ENCODE data around the gene EXOC6B.
"Not testable (repeated sequence)": the region's sequence is repeated elsewhere in the genome, so short reads cannot be mapped to it uniquely, and the experiment has no call there.

Gene EXOC6B

DNA sequence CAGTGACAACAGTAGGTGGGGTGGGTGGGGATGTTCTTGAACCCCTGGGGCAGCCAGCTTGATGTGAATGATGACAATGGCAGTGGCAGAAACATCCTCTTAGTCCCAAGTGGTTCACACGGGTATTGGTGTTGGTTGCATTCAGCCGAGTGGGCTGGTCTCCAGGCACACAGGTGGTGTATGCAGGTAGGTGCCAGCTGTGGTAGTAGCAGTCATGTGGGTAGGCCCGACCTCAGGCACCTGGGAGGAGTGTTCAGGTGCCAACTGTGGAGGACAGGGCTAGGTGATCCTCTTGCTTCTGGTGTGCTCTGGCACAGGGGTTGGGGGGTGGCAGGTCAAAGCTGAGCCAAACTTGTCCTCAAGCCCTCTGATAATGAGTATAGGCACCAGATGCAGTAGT, 350.6 kb downstream of the EXOC6B start:
- H3K4me3 ChIP-seq (ENCODE audit: low read length) = no peak overlapping the region

DNA sequence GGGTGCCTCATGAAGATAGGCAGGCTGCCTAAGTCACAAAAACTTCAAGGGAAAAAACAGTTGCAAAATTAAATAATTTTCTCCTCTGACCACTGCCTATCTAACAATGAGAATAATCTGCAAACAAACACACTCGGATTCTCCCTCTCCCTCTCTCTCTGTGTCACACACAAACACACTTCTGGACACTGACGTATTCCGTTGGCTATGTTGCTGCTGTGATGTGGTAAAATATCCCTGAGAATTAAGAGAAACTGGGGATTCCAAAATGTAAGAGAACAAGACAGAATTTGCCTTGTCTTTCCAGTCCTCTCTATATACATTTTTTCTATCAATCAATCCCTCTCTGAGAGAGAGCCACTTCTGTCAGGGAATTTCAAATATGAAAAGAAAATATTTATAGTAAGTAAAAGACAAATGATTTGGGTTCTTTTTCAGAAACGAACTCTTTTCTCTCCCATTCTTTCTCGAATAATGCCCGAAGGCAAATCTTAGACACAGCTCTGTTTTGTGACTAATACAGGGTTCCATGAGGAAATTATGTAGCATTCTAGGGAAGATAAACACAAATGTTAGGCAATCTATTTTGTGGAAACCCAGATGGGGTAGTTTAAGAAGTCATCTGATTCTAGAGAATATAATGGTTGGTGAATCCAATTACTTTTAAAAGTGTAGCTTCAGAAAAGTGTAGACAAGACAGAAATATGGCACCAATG, 367.9 kb downstream of the EXOC6B start:
- Histone ChIP-seq H3K36me3 (ENCODE audit: control insufficient read depth, insufficient read depth, low read length) (no peaks in the 10 kb centered on the region), H3K9ac (ENCODE audit: low read length) (no peak overlapping the region), H3K4me1 (ENCODE audit: control insufficient read depth, insufficient read depth, low read length) (no peaks in the 10 kb centered on the region), H3K4me3 (ENCODE audit: low read length) (no peak overlapping the region), H3K27me3 (ENCODE audit: control insufficient read depth, insufficient read depth, low read length) (no peaks in the 10 kb centered on the region), H3K27ac (ENCODE audit: low read depth, low read length) (no peak overlapping the region)

More for the DNA sequence above, 350.6 kb downstream of the EXOC6B start:
- H3K36me3 ChIP-seq (ENCODE audit: control insufficient read depth, insufficient read depth, low read length) = no peaks in the 10 kb centered on the region
- no peak overlapping the region for H3K27ac ChIP-seq (ENCODE audit: low read depth, low read length)
- no peak overlapping the region for H3K9ac ChIP-seq (ENCODE audit: low read length)
- H3K27me3 ChIP-seq (ENCODE audit: control insufficient read depth, insufficient read depth, low read length) = no peaks in the 10 kb centered on the region
- H3K4me1 ChIP-seq (ENCODE audit: control insufficient read depth, insufficient read depth, low read length) = no peaks in the 10 kb centered on the region

DNA sequence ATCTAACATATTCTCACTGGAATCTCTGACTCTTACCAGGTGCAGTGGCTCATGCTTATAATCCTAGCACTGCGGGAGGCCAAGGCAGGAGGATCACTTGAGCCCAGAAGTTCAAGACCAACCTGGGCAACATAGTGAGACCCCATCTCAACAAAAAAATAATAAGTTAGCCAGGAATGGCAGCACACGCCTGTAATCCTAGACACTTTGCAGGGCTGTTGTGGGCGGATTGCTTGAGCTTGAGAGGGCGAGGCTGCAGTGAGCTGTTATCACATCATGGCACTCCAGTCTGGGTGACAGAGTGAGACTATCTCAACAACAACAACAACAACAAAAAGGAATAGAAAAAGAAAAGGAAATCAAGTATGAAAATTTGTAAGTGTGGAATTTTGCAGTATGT, 371.6 kb downstream of the EXOC6B start:
- H3K9ac ChIP-seq (ENCODE audit: low read length) = no peak overlapping the region
- no peak overlapping the region for H3K4me3 ChIP-seq (ENCODE audit: low read length)
- no peaks in the 10 kb centered on the region for H3K4me1 ChIP-seq (ENCODE audit: control insufficient read depth, insufficient read depth, low read length)
- no peaks in the 10 kb centered on the region for H3K27me3 ChIP-seq (ENCODE audit: control insufficient read depth, insufficient read depth, low read length)
- no peaks in the 10 kb centered on the region for H3K36me3 ChIP-seq (ENCODE audit: control insufficient read depth, insufficient read depth, low read length)
- H3K27ac ChIP-seq (ENCODE audit: low read depth, low read length) = no peak overlapping the region

DNA sequence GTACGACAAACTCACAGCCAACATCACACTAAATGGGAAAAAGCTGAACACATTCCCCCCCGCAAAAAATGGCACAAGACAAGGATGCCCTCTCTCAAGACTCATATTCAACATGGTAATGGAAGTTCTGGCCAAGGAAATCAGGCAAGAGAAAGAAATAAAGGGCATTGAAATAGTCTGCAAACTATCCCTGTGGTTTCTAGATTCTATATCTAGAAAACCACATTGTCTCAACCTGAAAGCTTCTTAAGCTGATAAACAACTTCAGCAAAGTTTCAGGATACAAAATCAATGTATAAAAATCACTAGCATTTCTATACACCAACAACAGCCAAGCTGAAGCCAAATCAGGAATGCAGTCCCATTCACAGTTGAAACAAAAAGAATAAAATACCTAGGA, 383.6 kb downstream of the EXOC6B start:
- no peaks in the 10 kb centered on the region for H3K4me1 ChIP-seq (ENCODE audit: control insufficient read depth, insufficient read depth, low read length)
- H3K36me3 ChIP-seq (ENCODE audit: control insufficient read depth, insufficient read depth, low read length) = no peaks in the 10 kb centered on the region
- H3K27ac ChIP-seq (ENCODE audit: low read depth, low read length) = no peak overlapping the region
- no peaks in the 10 kb centered on the region for H3K27me3 ChIP-seq (ENCODE audit: control insufficient read depth, insufficient read depth, low read length)
- H3K4me3 ChIP-seq (ENCODE audit: low read length) = no peak overlapping the region
- H3K9ac ChIP-seq (ENCODE audit: low read length) = no peak overlapping the region

DNA sequence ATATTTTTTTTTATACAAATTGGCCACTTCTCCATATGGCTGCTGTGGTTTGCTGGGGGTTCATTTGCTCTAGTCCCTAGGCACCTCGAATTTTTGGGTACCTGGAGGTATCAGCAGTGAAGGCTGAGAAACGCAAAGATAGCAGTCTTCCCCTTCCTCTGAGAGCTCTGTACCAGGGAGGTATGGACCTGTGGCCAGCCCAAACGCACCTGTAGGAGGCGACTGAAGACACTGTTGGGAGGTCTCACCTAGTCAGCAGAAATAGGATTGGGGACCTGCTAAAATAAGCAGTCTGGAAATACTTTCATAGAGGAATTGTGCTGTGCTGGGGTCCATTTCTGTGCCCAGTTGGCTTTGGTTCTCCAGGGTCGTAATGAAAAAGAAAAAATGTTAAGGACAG, 385.9 kb downstream of the EXOC6B start:
- Histone ChIP-seq H3K27me3 (ENCODE audit: control insufficient read depth, insufficient read depth, low read length) (no peaks in the 10 kb centered on the region), H3K4me1 (ENCODE audit: control insufficient read depth, insufficient read depth, low read length) (no peaks in the 10 kb centered on the region), H3K36me3 (ENCODE audit: control insufficient read depth, insufficient read depth, low read length) (no peaks in the 10 kb centered on the region), H3K27ac (ENCODE audit: low read depth, low read length) (no peak overlapping the region), H3K9ac (ENCODE audit: low read length) (no peak overlapping the region), H3K4me3 (ENCODE audit: low read length) (no peak overlapping the region)

DNA sequence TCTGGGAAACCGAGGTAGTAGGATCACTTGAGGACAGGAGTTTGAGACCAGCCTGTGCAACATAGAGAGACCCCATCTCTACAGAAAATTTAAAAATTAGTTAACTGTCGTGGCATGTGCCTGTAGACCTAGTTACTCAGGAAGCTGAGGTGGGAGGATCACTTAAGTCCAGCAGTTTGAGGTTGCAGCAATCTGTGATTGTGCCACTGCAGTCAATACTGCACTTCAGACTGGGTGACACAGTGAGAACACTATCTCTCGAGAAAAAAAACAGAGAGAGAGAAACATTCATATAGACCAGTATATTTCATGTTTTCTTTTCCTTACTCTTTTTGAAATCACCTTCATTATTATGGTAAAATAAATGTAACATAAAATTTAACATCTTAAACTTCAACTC, 387.5 kb downstream of the EXOC6B start:
- H3K9ac ChIP-seq (ENCODE audit: low read length) = no peak overlapping the region
- no peaks in the 10 kb centered on the region for H3K4me1 ChIP-seq (ENCODE audit: control insufficient read depth, insufficient read depth, low read length)
- H3K27ac ChIP-seq (ENCODE audit: low read depth, low read length) = no peak overlapping the region
- no peaks in the 10 kb centered on the region for H3K36me3 ChIP-seq (ENCODE audit: control insufficient read depth, insufficient read depth, low read length)
- H3K27me3 ChIP-seq (ENCODE audit: control insufficient read depth, insufficient read depth, low read length) = no peaks in the 10 kb centered on the region
- H3K4me3 ChIP-seq (ENCODE audit: low read length) = no peak overlapping the region

DNA sequence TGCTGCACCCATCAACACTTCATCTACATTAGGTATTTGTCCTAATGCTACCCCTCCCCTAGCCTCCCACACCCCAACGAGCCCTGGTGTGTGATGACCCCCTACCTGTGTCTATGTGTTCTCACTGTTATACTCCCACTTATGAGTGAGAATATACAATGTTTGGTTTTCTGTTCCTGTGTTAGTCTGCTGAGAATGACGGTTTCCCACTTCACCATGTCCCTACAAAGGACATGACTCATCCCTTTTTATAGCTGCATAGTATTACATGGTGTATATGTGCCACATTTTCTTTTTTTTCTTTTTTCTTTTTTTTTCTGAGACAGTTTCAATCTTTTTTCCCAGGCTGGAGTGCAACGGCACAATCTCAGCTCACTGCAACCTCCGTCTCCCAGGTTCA, 394.1 kb downstream of the EXOC6B start:
- H3K27ac ChIP-seq (ENCODE audit: low read depth, low read length) = no peak overlapping the region

DNA sequence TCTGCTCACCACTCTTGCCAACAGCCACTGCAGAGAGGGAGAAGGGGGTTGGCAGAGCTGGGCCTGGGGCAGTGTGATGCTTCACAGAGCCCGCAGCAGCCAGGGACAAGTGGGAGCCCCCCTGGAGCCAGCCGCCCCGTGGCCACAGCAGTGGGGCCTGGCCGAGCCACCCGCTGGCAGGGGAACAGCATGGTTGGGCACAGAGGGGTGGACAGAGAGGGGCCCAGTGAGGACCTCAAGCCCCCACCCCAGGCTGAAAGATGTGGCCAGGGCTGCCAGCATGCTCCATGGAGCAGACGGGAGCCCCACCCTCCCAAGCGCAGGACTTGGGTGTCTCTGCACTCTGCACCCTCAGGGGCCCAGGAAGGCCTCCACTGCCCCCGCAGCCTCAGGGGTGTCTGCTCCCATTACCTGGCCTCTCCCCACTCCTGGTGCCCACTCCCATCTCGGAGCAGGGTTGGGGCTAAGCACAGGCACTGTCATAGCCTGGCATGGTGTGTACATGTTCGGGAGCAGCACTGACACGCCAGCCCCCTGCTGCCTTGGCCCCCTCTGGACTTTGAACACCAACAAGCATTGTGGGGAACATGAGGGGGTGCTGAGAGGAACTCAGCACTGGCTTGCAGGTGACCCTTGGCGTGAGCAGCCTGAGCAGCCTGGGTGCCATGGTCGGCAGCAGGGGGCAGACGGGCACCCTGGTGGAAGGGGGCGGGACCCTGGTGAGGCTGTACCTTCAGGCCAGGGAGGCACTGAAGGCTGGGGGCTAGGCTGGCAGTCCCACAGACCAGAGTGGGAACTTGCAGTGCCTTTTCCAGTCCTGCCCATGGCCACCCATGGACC, 398.6 kb downstream of the EXOC6B start:
- Histone ChIP-seq H3K27ac (ENCODE audit: low read depth, low read length) (no peak overlapping the region), H3K36me3 (ENCODE audit: control insufficient read depth, insufficient read depth, low read length) (no peaks in the 10 kb centered on the region), H3K4me3 (ENCODE audit: low read length) (no peak overlapping the region), H3K9ac (ENCODE audit: low read length) (no peak overlapping the region), H3K27me3 (ENCODE audit: control insufficient read depth, insufficient read depth, low read length) (no peaks in the 10 kb centered on the region), H3K4me1 (ENCODE audit: control insufficient read depth, insufficient read depth, low read length) (no peaks in the 10 kb centered on the region)

More for the DNA sequence above, 394.1 kb downstream of the EXOC6B start:
- Histone ChIP-seq H3K27me3 (ENCODE audit: control insufficient read depth, insufficient read depth, low read length) (no peaks in the 10 kb centered on the region), H3K4me3 (ENCODE audit: low read length) (no peak overlapping the region), H3K4me1 (ENCODE audit: control insufficient read depth, insufficient read depth, low read length) (no peaks in the 10 kb centered on the region), H3K9ac (ENCODE audit: low read length) (no peak overlapping the region), H3K36me3 (ENCODE audit: control insufficient read depth, insufficient read depth, low read length) (no peaks in the 10 kb centered on the region)

DNA sequence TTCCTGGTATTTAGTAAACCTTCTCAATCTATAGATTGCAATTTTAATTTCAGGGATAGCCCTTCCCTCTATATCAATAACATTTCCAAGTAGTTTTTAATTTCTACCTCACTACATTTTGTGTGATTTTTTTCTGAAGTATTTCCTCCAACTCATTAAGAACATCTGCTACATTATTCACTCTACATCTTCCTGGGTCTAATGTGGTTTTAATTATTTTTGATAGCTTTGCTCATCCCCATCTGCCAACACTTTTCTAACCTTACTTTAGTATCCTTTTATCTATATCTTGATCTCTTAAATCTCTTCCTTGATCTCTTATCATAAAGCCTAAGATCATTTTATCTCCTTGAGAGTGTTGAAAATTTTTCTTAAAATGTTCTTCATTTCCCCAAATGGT, 399.8 kb downstream of the EXOC6B start:
- H3K27me3 ChIP-seq (ENCODE audit: control insufficient read depth, insufficient read depth, low read length) = no peaks in the 10 kb centered on the region
- H3K4me3 ChIP-seq (ENCODE audit: low read length) = no peak overlapping the region
- no peaks in the 10 kb centered on the region for H3K4me1 ChIP-seq (ENCODE audit: control insufficient read depth, insufficient read depth, low read length)
- no peak overlapping the region for H3K9ac ChIP-seq (ENCODE audit: low read length)
- H3K27ac ChIP-seq (ENCODE audit: low read depth, low read length) = no peak overlapping the region
- no peaks in the 10 kb centered on the region for H3K36me3 ChIP-seq (ENCODE audit: control insufficient read depth, insufficient read depth, low read length)

DNA sequence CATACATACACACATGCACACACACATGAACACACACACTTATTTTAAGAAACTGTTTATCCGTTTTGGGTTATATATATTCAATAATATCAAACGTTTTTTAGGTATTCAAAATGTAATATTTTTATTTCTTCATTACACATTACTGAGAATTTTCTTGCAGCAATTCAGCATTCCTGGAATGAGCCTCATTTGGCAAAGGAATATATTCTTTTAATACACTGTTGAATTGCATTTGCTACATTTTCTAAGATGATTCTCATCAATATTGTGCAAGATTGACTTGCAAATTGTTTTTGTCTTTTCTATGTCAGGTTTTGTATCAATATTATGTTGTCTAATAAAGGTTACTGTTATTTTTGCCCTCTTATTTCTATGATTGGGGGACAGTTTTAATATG, 402.1 kb downstream of the EXOC6B start:
- Histone ChIP-seq H3K4me3 (ENCODE audit: low read length) (no peak overlapping the region), H3K9ac (ENCODE audit: low read length) (no peak overlapping the region), H3K27me3 (ENCODE audit: control insufficient read depth, insufficient read depth, low read length) (no peaks in the 10 kb centered on the region), H3K36me3 (ENCODE audit: control insufficient read depth, insufficient read depth, low read length) (no peaks in the 10 kb centered on the region), H3K27ac (ENCODE audit: low read depth, low read length) (no peak overlapping the region), H3K4me1 (ENCODE audit: control insufficient read depth, insufficient read depth, low read length) (no peaks in the 10 kb centered on the region)

DNA sequence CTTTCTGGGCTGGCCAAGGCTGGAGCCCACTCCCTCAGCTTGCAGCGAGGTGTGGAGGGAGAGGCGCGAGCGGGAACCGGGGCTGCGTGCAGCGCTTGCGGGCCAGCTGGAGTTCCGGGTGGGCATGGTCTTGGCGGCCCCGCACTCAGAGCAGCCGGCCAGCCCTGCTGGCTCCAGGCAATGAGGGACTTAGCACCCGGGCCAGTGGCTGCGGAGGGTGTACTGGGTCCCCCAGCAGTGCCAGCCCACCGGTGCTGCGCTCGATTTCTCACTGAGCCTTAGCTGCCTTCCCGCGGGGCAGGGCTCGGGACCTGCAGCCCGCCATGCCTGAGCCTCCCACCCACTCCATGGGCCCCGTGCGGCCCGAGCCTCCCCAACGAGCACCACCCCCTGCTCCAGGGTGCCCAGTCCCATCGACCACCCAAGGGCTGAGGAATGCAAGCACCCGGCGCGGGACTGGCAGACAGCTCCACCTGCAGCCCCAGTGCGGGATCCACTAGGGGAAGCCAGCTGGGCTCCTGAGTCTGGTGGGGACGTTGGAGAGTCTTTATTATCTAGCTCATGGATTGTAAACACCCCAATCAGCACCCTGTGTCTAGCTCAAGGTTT, 404.0 kb downstream of the EXOC6B start:
- not testable (repeated sequence) for H3K4me3 ChIP-seq (ENCODE audit: low read length); H3K36me3 ChIP-seq (ENCODE audit: control insufficient read depth, insufficient read depth, low read length); H3K9ac ChIP-seq (ENCODE audit: low read length); H3K27ac ChIP-seq (ENCODE audit: low read depth, low read length); H3K27me3 ChIP-seq (ENCODE audit: control insufficient read depth, insufficient read depth, low read length); H3K4me1 ChIP-seq (ENCODE audit: control insufficient read depth, insufficient read depth, low read length)

DNA sequence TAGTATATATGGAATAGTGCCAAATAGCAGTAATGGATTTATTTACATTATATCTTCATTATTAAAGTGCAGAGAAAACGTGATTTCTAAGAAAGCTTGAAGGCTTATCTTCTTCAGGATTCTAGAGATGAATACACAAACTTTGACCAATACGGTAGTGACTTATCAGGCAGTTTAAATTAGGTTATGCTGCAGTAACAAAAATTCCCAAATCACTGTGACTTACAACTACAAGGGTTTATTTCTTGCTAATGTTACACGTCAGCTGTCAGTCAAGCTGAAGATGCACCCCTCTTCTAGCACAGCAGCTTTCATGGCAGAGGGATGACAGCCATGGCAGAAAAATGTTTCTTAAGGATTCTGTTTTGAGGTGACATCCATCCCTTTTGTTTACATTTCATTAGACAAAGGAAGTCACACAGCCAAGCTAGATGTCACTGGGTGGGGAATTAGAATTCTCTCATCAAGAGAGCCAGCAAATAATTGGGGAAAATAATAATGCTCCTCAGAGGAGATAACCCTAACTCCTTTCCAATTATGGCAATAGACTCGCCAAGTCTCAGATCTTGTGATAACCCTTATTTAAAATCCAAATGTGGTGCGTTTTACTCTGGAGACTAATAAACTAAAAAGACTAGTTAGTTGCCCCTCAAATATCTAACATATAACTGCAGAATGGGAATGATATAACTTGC, 409.9 kb downstream of the EXOC6B start:
- Histone ChIP-seq H3K9ac (ENCODE audit: low read length) (no peak overlapping the region), H3K4me1 (ENCODE audit: control insufficient read depth, insufficient read depth, low read length) (no peaks in the 10 kb centered on the region), H3K27ac (ENCODE audit: low read depth, low read length) (no peak overlapping the region), H3K27me3 (ENCODE audit: control insufficient read depth, insufficient read depth, low read length) (no peaks in the 10 kb centered on the region), H3K4me3 (ENCODE audit: low read length) (no peak overlapping the region), H3K36me3 (ENCODE audit: control insufficient read depth, insufficient read depth, low read length) (no peaks in the 10 kb centered on the region)

All from rectal smooth muscle tissue (tissue), 1 donor.